Glutamatergic neuron (in vitro differentiated cells): ENCODE data around the gene COPS7A. TPM values are rescaled to one million over a fixed set of nuclear protein-coding genes. Genes with fewer than 3 reads are reported as not detected.
"Not testable (repeated sequence)": the region's sequence is repeated elsewhere in the genome, so short reads cannot be mapped to it uniquely, and the experiment has no call there.

ENCODE experiments used
- DNase-seq: peaks from one replicate; pipeline ENCODE4 v3.0.0; 2022
- H3K27ac Mint-ChIP-seq: one replicate; pipeline ENCODE4 v1.8.0; 2020; ENCODE audit warnings: mild to moderate bottlenecking, mixed read lengths, inconsistent platforms; ENCODE audit not compliant: unreplicated experiment
- H3K27me3 Mint-ChIP-seq: one replicate; pipeline ENCODE4 v1.8.0; 2020; ENCODE audit warnings: mild to moderate bottlenecking, moderate library complexity, mixed read lengths, inconsistent platforms; ENCODE audit not compliant: unreplicated experiment
- H3K36me3 Mint-ChIP-seq: one replicate; pipeline ENCODE4 v1.8.0; 2020; ENCODE audit warnings: mild to moderate bottlenecking, mixed read lengths, inconsistent platforms; ENCODE audit not compliant: unreplicated experiment
- H3K4me1 Mint-ChIP-seq: one replicate; pipeline ENCODE4 v1.8.0; 2020; ENCODE audit warnings: mild to moderate bottlenecking, low read depth, mixed read lengths, inconsistent platforms; ENCODE audit not compliant: unreplicated experiment
- H3K4me3 Mint-ChIP-seq: one replicate; pipeline ENCODE4 v1.8.0; 2020; ENCODE audit warnings: mild to moderate bottlenecking, mixed read lengths, inconsistent platforms; ENCODE audit not compliant: unreplicated experiment
- H3K9me3 Mint-ChIP-seq: one replicate; pipeline ENCODE4 v1.8.0; 2020; ENCODE audit warnings: mild to moderate bottlenecking, moderate library complexity, mixed read lengths, inconsistent platforms; ENCODE audit not compliant: unreplicated experiment
- CTCF ChIP-seq: fragments of 200-600 bp; sonication (generic); IDR thresholded peaks from one replicate; pipeline ENCODE4 v1.5.0; 2021; ENCODE audit not compliant: partially characterized antibody, unreplicated experiment
- total RNA-seq: library from RNA; stranded (reverse); fragmentation: NEBNext Ultra II Directional; extraction: Animal tissue kit (Norgen Biotek cat#: 25700); gene quantifications from one replicate; pipeline ENCODE4 v1.2.1, GENCODE V29; 2021; ENCODE audit not compliant: unreplicated experiment

COPS7A gene
- total RNA-seq, 1 donor from 2014 or later, result 25.9 TPM

- peak overlapping the region; percentile 56 for H3K27ac Mint-ChIP-seq
Observed at GRCh38 chr12:6730169-6730568, 6.3 kb downstream of the COPS7A start.

GRCh38 chr12:6734506-6735387 is 10.9 kb downstream of the COPS7A start:
- Mint-ChIP-seq H3K4me1 (peaks cover 11% of the 10 kb centered on the region), H3K36me3 (no peaks in the 10 kb centered on the region), H3K27me3 (no peaks in the 10 kb centered on the region), H3K9me3 (peaks cover 3% of the 10 kb centered on the region), H3K4me3 (no peak overlapping the region), H3K27ac (no peak overlapping the region)
- DNase-seq, result no peak
- TF ChIP-seq CTCF, result no peak

More at GRCh38 chr12:6730169-6730568, 6.3 kb downstream of the COPS7A start:
- no peaks in the 10 kb centered on the region for H3K36me3 Mint-ChIP-seq
- no peak for DNase-seq
- no peaks in the 10 kb centered on the region for H3K27me3 Mint-ChIP-seq
- H3K4me3 Mint-ChIP-seq, result peak overlapping the region; percentile 42
- no peak for TF ChIP-seq CTCF
- H3K9me3 Mint-ChIP-seq, result peaks cover 5% of the 10 kb centered on the region
- H3K4me1 Mint-ChIP-seq, result peaks cover 7% of the 10 kb centered on the region

- TF ChIP-seq CTCF, result peak; percentile 20
- Mint-ChIP-seq H3K4me3 (no peak overlapping the region), H3K27me3 (no peaks in the 10 kb centered on the region), H3K27ac (no peak overlapping the region), H3K4me1 (peaks cover 9% of the 10 kb centered on the region), H3K36me3 (no peaks in the 10 kb centered on the region), H3K9me3 (peaks cover 3% of the 10 kb centered on the region)
- DNase-seq, result peak; percentile 54
Observed at GRCh38 chr12:6735448-6736191, 11.8 kb downstream of the COPS7A start.

- TF ChIP-seq CTCF, result no peak
- H3K4me1 Mint-ChIP-seq, result peaks cover 4% of the 10 kb centered on the region
- no peaks in the 10 kb centered on the region for H3K36me3 Mint-ChIP-seq
- H3K9me3 Mint-ChIP-seq, result no peaks in the 10 kb centered on the region
- H3K27ac Mint-ChIP-seq, result no peak overlapping the region
- no peak for DNase-seq
- no peak overlapping the region for H3K4me3 Mint-ChIP-seq
- no peaks in the 10 kb centered on the region for H3K27me3 Mint-ChIP-seq
Observed at GRCh38 chr12:6736754-6737153, 12.9 kb downstream of the COPS7A start.

GRCh38 chr12:6742080-6742479 is 18.2 kb downstream of the COPS7A start:
- not testable (repeated sequence) for H3K4me1 Mint-ChIP-seq, H3K27ac Mint-ChIP-seq, H3K36me3 Mint-ChIP-seq, H3K9me3 Mint-ChIP-seq, DNase-seq, H3K27me3 Mint-ChIP-seq, H3K4me3 Mint-ChIP-seq
